SHP77 (cell line): ENCODE data around the gene RAC3.

ENCODE experiments used
- DNase-seq, 2 experiments: peaks; one replicate each; lab custom pipeline; 2025; lab: John Stamatoyannopoulos, UW

Gene RAC3

DNA sequence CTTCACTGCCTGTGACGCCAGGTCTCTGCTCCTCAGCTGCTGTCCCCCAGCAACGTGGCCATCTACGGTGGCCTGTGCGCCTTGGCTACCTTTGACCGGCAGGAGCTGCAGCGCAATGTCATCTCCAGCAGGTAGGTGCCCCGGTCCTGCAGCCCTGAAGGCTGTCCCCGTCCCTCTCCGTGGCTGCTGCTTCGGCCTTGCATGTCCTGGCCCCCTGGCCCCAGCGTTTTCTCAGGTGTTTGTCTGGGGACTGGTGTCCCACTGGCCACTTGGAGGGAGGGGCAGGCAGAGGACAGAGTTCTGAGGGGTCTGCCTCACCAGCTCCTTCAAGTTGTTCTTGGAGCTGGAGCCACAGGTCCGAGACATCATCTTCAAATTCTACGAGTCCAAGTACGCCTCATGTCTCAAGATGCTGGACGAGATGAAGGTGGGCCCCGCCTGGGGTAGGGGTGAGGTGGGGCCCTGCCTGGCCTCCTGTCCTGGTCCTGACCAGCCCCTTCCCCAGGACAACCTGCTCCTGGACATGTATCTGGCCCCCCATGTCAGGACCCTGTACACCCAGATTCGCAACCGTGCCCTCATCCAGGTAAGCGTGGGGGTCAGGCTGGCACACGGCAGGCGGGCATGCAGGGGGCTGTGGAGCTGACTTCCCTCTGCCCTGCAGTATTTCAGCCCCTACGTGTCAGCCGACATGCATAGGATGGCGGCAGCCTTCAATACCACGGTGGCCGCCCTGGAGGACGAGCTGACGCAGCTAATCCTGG lies 24.7 kb downstream of the RAC3 start:
- no peak for DNase-seq

DNA sequence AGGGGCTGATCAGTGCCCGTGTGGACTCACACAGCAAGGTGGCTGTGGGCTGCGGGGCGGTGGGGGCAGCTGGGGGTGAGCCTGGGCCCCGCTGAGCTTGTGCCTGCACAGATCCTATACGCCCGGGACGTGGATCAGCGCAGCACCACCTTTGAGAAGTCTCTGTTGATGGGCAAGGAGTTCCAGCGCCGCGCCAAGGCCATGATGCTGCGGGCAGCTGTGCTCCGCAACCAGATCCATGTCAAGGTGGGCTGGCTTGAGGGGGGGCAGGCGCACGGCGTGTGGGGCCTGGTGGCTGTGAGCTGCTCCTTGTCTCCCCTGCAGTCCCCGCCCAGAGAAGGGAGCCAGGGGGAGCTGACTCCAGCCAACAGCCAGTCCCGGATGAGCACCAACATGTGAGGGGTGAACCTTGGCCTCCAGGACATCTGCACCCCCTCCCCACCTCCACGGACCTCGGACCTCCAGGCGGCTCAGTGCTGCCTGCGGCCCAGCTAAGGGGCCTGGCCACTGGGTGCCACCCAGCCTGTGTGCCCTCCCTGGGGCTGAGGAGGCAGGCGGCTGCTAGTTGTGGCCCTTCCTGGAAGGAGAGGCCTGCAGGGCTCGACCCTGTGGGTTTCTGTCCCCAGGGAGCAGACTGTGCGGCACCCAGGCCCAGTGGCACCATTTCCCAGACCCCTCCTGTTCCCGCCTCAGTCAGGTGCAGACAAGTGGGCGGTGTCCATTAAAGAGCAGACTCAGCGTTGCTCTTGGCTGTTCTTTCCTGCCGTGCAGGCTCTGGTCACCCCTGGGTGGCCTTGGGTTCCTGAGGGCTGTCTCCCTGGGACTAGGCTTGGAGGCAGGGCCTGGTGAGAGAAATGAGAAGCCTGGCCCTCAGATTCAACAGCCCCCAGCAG lies 25.5 kb downstream of the RAC3 start:
- DNase-seq, result no peak

DNA sequence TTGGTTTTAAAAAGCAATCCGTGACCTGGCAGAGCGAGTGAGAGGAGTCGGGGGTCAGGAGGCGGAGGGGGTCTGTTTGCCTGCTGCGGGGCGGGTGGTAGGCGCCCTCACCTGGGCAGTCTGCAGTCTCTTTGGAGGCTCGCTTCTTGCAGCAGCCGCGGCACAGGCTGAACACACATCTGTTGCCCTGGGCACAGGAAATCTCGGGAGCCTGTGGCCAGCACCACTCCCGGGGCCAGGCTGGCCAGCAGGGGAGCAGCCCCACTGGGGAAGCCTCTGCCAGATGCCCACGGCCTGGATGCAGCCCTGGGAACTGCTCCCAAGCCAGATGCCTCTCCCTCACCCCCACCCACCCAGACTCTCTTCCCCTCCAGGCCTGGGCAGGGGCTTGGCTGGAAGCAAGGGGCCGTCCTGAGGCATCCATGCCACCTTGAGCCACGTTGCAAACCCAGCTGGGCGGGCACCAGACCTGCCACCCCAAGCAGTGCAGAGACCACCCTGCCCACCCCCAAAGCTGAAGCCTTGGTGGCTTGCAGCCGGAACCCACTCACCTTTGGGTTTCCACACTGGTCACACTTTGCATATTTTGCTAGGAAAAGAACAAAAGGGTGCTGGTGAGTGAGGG lies 26.9 kb downstream of the RAC3 start:
- no peak for DNase-seq

DNA sequence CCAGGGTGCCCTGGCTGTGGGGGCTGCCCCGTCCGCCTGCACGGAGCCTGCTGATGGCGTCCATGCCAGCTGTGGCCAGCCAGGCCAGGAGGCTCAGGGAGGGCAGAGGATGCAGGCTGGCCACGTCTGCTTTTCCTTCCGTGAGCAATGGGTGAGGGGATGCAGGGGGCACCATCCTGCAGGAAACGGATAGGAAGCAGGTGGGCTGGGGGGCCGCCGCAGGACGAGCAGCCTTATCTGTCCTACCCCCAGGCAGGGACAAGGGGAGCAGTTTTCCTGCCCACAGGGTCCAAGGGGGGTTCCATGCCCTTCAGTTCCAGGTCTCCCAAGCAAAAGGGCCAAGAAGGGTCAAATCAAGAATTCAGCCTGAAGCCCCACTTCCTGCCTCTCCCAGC lies 27.4 kb downstream of the RAC3 start:
- DNase-seq, result no peak

DNA sequence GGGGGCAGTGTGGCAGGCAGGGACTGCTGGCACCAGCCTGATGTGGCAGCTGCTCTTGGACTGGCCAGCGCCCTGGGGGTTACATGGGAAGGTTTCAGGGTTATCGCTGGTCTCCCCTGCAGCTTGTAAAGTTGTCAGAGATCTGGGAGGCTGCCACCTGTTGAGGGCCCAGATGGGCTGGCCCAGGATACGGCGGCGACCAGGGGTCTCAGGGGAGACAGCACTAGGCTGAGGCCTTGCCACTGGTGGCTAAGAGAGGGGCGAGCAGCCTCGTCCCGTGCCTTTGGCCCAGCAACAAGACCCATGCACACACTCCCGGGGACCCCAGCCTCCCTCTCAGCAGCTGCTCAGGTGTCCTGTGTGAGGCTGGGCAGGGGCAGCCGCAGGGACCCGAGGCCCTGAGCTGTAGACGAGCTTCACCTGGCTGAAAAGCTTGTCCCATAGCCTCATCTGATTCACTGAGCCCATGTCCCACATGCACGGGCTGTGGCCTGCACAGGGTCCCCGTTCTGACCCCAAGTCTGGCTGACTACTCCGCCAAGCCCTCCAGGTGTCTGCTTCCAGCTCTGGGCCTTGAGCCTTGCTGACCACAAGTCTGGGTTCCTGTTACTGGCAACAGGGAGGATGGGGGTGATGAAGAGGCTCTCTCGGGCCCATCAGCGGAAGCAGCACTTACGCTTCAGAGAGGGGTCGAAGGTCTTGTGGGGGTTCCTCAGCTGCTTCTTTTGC lies 28.0 kb downstream of the RAC3 start:
- no peak for DNase-seq

DNA sequence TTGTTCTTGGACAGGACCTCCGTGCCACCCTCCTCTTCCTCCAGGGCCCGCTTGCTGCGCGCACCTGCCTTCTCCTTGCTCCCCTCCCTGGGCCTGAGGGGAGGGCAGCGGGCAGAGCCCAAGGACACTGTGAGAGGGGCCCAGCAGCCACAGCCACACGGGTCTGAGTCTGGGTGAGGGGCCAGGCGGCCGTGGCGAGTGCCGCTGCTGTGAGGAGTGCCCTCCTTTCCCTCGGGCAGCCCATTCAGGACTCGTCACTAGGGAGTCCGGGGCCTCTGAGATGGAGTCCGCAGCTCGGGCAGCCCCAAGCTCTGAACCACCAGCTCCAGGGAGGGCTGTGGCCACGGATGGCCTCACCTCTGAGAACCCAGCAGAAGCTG lies 28.5 kb downstream of the RAC3 start:
- no peak for DNase-seq

DNA sequence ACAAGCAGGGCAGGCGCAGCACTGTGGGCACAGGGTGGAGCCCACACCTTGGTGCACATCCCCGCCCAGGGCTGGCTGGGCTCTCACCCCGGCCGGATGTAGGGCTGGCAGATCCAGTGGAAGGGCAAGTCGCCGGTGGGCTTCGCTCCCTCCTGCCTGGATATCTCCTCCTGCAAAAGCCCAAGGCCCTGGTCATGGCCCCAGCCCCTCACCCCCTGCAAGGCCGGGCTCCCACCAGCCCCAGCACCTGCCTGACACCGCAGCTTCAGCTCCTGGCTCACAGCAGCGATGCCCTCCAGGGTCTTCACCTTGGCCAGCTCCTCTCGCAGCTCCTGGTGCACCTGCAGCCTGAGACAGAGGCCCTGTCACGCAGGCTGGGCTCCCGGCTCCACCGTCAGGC lies 29.1 kb downstream of the RAC3 start:
- DNase-seq, result no peak

DNA sequence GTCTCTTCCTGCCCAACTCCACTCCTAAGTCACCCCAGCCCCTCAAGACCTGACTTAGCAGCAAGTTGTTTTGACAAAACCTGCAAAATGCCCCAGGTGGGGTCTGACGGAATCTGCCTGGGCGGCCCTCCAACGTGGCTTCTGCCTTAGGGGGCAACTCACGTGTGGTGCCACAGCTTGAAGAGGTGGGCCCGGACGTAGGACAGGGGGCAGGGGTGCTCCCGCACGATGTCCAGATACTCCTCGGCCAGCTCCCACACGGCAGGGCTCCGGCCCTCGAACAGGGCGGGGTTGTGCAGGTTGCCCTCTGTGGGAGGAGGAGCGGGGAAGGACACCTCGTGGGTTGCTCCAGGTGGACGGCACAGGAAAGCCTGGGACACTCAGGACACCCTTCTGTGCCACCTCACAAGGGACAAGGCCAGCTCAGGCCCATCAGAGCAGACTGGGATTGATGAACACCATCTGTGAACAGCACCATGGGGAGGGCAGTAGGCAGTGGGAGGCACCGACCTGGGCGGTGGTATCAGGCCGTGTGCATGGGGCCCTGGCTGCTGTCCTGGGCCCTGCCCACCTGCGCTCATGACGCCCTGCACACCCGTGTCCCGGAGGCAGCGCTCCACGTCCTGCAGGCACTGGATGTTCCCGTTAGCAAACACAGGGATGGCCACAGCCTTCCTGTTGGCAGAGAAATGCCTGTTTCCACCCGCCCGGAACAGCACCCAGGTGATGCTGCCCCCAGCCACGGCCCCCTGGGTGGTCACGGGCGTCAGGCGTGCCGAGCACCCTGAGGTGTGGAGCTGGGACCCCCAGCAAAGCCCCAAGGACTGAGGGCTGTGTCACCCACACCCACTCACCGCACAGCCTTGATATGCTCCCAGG lies 29.8 kb downstream of the RAC3 start:
- no peak for DNase-seq

DNA sequence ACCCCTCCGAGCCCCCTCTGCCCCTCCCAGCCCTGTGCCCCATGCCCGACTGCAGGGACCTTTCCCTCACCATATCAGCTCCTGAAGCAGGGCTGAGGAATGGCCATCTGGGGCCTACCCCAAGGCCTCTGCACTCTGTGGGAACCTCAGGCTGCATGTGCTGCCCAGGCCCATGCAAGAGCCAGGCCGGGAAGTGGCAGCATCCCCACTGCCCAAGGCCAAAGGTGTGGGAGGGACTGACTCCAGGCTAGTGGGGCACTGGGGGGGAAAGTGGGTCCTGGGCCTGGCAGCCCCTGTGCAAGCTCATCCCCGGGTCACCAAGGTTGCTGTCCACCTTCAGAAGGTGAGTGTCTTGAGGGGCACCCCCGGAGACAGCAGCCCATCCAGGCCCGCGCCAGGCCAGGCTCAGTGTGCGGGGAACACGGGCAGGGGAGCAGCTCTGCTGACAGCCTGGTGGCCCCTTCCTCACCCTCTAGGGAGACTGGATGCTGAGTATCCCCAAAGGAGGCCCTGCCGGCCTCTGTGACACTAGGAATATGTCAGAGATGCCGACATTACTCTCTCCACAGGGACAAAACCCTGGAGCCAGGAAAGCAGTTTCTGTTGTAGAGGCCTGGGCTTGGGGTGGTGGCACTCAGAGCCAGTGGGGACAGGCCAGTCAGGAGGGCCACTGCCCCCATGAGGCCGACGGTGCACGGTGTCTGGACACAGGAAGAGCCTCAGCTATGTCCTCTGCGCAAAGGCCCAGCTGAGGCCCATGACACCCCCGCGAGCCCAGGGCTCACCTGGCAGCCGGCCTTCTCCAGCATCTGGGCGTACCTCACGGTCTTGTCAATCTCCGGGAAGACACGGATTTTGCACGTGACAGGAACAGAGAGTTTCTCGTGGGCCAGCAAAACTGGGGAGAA lies 30.9 kb downstream of the RAC3 start:
- no peak for DNase-seq

DNA sequence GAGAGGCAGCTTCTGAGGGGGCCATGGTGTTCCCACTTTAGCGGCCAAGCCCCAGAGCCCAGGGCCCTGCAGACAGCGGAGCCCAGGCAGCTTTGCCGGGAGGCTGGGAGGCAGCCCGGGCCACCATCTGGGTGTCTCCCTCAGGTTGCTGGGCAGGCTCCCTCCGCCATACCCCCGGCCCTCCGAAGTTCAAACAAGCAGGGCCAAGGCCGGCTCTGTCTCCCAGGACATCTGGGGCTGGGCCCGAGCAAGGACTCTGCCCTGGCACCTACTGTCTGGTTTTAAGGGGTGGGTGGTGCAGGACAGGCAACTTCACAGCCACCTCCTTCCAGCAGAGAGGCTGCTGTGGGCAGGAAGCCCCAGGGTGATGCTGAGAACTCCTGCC lies 31.5 kb downstream of the RAC3 start:
- DNase-seq, result no peak

DNA sequence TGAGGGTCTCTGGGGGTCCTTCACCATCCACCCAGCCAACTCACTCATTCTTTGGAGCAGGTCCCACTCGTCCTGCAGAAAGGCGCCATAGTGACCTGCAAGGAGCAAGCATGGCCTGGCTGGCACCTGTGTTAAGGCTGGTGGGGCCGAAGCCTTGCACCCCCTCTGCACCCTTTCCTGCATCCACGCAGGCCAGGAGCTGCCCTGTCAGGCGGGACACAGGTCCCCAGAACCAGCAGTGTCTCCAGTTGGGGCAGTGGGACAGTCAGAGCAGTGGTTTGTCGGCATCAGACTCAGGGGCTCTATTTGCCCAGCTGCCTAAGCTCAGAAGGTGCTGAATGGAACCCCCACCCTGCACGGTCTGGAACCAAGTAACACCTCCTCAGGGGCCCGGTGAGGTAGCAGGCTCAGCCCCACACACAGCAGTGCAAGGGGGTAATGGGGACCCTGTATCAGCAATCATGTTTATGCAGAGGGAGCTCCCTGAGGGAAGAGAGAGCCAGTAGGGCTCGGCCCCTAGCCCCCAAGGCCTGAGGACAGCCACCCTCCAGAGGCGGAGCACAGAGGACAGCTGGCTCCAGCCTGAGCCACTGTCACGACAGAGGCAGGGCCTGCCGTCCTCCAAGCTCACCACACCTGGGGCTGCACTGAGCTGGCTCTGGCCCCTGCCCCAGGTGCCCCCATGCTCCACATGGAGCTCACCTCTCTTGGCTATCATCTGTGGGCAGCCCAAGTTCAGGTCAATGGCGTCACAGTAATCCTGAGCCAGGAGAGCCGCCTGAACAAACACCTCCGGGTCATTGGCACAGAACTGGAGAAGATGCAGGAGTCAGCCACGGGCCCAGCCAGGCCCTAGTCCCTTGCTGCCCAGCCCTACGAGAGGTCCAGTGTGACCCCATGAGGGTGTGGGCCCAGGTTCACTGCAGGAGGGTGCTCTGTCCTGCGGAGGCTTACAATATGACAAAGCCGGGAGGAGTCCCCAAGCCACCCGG lies 32.2 kb downstream of the RAC3 start:
- no peak for DNase-seq

DNA sequence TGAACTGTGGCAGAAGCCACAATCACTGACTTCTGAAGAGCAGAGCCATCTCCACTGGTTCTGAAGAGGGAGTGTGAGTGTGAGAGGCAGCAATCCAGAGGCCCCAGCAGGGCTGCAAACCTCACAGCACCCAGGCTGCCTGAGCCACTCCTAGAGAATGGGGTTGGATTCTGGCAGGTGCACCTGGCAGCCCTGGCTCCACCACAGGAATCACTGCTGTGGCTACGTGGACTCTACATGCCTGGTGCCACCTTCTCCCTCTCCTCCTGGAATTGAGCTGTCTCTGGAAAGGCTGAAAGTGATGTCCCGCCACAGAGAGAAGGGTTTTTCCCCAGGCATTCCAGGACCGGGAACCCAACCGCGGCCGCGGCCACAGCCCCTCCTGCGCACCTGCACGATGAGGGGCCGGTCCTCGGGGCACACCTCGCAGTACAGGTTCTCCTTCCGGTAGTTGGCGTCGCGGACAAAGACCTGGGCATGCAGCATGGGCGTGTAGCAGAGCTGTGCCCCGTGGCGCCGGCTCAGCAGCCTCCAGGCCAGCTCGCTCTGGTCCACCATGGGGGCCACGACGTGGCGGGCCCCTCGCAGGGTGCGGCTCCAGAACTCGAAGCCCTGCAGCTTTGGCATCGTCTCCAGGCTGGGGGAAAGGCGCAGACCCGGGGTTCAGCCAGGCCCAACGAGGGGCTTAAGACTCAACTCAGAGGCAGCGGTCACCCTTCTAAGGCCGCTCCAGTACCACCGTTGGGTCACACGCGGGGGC lies 33.1 kb downstream of the RAC3 start:
- peak in 1 of 2 experiments; percentile 33 for DNase-seq

DNA sequence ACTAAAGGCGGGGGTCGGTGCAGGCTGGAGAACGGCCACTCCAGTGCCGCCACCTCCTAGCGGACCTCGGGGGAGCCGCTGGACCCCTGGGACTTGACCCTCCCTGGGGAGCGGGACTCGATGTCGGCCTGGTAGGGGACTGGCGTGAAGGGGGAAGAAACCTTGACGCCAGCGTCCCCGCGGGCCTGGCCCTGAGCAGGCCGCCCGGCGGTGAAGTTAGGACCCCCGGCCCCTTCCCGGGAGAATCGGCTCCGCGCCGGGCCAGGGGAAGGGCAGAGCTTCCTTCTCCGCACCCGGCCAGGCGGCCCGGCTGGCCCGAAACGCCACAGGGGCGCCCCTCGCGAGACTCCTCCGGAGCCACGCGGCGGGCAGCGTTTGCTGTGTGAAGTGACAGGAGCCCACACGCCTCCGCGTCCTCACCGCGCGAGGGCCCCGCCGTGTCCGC lies 33.7 kb downstream of the RAC3 start:
- DNase-seq, result no peak

DNA sequence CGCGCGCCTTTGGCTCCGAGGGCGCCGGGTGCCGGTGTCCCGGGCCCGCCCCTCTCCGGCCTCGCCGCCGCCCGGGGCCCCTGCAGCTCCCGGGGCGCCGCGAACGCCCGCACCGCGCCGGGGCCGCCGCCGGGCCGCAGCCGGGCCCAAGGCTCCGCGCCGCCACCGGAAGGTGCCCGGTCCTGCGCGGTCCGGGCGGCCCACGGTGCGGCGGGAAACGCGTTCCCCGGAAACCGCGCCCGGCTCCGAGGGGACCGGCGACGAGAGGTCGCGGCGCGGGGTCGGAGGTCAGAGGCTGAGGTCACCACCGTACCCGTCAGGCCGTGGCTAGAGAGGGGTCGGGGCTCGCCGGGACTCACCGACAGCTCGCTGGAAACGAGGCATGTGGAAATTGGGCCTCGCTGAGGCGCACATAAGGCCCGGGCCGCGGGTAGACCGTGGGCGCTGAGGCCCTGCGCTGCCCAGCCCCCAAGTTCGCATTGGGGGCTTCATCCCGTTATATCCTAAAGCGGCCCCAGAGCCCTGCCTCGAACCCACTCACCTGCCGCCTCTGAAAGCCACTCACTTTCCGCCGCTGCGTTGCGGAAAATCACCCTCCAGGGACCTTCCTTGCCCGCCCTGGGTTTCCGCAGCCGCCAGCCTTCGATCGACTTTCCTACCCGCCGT lies 34.3 kb downstream of the RAC3 start, which contains the start of gene DUS1L:
DUS1L (minus strand) TSS at position 167 of the 666 bp plus-strand sequence. CDS start 745 bp downstream, outside the sequence.
- DNase-seq, result peak; percentile 17 to 44

DNA sequence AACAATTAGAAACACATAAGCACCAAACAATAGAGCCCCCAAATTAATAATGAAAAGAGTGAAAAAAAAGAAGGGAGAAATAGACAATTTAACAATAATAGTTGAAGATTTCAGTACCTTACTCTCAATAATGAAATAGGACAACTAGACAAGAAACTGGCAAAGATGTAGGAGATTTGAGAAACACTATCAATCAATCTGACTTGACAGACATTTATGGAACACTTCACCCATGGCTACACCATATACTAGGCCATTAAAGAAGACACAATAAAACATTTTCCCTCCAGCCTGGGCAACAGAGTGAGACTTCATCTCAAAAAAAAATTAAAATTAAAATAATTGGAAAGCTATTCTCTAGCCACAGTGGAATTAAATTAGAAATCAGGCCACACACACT lies 39.1 kb downstream of the RAC3 start:
- DNase-seq, result no peak

DNA sequence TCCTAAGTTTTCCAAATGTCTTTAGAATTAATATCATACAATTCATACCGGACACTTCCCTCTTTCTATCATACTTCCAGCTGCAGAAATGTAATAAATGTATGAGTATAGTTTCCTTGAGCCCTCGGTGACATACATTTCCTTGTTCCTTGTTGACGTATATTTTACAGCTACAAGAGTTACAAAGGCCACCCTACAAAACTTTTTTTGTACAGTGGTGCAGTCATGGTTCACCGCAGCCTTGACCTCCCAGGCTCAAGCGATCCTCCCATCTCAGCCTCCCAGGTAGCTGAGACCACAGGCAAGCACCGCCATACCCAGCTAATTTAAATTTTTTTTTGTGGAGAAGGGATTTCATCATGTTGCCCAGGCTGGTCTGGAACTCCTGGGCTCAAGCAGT lies 41.3 kb downstream of the RAC3 start:
- DNase-seq, result no peak

DNA sequence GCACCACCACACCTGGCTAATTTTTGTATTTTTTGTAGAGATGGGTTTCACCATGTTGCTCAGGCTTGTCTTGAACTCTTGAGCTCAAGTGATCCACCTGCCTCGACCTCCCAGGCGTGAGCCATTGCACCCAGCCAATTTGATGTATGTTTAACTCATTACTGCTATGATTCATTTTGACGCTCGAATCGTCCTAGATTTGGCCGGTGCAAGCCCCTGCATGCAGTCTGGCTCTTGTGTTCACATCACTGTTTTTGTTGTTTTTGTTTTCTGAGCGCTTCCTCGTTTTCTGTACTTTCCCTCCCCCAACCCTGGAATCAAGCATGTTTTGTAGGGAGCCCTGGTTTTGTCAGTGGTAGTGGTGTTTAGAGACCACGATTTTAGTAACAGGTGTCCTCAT lies 42.0 kb downstream of the RAC3 start:
- no peak for DNase-seq
